Effector CD4-positive, alpha-beta T cell (primary cell): ENCODE results near the gene APOL6.

ENCODE experiments used
- DNase-seq: peaks from one replicate; pipeline ENCODE4 v3.0.0-alpha.2; 2020
- total RNA-seq: gene quantifications from one replicate; lab custom pipeline; 2026; lab: John Stamatoyannopoulos, UW

The APOL6 gene, protein sequence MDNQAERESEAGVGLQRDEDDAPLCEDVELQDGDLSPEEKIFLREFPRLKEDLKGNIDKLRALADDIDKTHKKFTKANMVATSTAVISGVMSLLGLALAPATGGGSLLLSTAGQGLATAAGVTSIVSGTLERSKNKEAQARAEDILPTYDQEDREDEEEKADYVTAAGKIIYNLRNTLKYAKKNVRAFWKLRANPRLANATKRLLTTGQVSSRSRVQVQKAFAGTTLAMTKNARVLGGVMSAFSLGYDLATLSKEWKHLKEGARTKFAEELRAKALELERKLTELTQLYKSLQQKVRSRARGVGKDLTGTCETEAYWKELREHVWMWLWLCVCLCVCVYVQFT
- 328 reads per million, percentile 96 among the genes with 10 or more reads in this experiment for total RNA-seq

DNA sequence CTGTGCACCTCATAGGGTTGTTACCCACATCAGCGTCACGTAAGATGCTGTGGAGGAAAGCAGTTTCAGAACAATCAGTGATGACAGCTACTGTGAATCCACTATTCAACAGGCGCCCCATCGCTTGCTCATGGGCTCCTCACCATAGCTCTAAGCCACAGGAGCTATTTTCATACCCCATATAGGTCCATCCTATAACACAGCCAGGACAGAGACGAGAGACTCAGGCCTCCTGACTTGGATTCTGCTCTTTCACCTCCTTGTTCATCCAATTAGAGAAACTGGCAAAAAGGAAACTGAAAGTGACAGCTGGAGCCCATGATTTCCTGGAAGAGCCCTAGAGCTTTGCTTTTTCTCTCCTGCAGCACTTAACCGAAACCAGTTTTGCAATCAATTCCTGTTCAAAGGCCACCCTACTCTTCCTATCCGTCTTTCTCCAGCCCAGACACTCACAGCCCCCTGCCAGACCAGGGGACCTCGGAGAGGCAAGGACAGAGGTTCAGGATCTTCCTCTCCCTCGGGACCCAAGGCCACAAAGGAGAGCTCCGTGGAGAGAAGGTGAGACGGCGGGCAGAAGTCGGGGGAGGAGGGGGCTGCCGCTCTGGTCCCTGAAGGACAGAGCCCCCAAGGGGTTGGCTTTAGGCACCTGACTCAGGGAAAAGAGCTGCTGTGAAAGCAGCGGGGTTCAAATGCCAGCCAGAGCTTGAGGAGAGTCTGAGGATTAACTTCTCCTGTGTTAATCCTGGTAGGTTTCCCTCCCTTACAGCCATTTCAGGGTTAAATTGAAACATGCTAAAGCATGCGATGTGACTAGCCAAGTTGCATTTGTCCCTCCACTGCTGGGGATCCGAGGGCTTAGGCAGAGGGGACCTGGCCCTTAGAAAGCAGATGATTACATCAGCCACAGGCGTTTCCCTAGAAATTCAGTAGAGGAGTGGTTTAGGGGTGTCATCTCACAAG lies at the start of gene APOL6:
APOL6 (plus strand) TSS at position 381 of the 960 bp plus-strand sequence. CDS start 7,980 bp downstream, outside the sequence.
- peak; percentile 52 for DNase-seq

DNA sequence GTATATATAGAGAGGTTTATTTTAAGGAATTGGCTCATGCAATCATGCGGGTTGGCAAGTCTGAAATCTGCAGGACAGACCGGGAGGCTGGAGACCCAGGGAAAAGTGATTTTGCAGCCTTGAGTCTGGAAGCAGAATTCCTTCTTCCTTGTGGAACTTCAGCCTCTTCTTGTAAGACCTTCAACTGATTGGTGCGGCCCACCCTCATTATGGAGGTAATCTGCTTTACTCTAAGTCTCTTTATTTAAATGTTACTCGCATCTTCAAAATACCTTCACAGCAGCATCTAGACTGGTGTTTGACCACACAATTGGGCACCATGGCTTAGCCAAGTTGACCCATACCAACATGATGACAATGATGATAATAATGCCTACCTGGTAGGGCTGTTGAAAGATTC lies 48.9 kb upstream of the APOL6 start:
- DNase-seq = no peak

DNA sequence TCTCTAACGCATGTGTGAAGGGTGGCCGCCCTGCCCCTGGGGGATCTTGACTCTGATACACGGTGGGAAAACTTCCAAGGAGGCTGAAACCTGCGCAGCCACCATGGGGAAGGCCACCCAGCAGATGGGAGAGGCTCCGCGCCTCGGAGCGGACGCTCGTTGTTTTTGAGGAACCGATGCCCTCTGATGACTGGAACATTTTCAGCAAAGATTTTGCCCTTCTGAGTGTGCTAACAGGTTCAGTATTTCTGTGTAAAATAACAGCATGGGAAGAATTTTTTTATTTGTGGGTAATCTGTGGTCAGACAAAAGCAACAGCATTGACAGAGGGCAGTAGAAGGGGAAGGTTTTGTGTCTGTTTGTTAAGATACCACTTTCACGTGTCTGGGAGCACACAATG lies 47.8 kb upstream of the APOL6 start:
- no peak for DNase-seq

DNA sequence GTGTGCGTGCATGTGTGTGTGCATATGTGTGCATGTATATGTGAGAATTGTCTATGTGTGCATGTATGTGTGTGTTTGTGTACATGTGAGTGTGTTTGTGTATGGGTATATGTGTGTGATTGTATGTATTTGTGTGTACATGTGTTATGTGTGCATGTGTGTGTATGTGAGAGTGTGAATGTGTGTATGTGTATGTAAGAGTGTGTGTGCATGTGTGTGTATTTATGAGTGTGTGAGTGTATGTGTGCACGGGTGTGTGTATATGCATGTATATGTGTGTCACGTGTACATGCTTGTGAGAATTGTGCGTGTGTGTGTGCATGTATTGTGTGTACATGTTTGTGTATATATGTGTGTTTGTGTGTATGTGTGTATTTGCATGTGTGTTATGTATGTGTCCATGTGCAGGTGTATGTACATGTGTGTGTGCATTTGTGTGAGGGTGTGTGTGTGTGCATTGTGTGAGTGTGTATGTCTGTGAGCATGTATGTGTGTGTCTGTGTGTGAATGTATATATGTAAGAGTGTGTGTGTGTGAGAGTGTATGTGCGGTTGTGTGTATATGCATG lies 47.1 kb upstream of the APOL6 start:
- no peak for DNase-seq

DNA sequence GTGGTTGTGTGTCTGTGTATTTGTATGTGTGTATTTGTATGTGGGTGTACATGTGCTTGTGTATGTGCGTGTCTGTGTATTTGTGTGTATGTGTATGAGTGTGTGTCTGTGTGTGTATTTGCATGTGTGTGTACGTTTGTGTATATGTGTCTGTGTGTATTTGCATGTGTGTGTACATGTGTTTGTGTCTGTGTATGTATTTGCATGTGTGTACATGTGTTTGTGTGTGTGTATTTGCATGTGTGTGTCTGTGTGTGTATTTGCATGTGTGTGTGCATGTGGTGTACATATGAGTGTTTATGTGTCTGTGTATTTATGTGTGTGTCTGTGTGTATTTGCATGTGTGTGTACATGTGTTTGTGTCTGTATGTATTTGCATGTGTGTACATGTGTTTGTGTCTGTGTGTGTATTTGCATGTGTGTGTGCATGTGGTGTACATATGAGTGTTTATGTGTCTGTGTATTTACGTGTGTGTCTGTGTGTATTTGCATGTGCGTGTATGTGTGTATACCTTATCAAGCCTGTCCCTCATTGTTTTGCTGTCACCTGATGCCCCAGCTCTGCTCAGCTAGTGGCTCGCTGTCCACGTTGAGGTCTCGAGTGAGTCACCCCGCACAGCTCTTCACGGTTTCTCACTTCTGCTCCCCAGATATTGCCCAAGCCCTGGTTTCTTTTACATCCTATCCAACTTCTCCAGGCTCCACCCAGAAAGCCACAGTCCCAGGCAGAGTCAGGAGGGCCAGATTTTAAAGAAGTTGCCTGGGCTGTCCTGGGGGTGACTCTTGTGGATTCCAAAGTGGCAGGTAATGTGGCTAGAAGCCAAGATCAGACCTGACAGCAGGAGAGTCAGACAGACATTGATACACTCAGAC lies 46.3 kb upstream of the APOL6 start:
- no peak for DNase-seq

DNA sequence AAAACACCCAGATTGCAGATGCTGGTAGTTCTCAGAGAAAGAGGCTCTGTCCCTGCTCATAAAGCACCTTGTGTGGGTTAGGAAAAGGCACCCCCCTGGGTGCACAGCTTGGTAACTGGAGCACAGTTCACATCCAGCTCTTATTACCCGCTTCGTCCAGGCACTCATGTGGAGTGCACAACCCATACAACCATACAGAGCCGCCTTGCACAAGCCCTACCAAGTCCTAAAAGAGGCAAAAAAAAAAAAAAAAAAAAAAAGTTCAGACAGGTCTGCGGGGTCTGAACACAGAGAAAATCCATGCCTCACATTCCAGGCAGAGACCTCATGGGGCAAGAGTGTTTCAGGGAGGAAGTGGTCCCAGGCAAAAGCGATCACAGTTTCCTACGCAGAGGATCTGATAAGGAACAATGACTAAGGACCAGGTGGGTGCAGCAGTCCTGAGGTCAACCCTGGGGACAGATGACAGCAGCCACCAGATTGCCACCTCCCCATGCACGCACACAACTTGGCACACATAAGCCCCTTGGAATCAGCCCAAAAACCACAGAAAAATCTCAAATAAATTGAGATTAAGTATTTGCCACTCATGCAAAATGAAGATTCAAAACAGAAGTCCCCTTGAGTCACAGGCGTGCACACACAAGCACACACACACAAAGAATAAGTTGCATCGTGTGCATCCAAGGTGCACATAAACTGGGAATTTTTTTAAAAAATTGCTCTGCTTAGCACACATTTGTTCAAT lies 43.5 kb upstream of the APOL6 start:
- DNase-seq = no peak

DNA sequence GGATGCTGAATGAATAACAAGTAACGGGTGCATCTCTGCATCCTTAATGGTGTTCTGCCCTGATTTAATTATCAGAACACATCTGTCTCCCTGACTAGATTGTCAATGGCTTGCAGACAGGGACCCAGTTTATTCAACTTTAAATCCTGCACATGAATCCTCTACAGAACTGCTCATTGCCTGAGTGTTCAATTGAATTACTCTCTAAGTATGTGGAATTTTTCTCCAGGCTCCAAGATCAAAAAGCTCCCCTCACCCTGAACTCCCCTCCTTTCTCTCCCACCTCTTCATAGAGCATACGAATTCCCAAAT lies 42.9 kb upstream of the APOL6 start:
- DNase-seq = no peak

DNA sequence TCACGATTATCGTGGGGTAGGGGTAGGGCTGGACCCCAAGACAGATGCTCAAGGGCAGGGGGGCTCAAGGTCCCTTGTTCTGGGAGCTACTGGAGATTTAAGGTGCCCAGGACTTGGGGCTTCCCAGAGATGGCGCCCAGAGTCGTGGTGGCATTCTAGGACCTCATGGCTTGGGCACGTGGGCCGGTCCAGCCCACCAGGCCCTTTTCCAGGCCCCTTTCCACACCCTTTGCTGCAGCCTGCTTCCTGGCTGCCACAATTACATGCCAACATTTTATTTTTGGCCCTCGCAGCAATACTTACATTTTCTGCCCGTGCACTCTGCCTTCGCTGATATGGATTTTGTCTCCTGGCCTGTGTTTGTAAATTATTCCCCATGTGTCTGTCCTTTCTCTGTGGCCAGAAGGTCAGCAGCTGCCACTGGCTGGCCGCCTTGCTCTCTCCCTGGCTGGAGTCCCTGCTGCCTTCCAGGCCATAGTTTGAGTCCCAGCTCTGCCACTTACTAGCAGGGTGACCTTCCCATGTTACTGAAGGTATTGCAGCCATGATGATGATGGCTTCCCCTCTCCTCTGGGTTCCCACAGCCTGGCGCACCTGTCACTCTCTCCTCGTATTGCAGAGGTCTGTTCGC lies 42.3 kb upstream of the APOL6 start:
- no peak for DNase-seq

DNA sequence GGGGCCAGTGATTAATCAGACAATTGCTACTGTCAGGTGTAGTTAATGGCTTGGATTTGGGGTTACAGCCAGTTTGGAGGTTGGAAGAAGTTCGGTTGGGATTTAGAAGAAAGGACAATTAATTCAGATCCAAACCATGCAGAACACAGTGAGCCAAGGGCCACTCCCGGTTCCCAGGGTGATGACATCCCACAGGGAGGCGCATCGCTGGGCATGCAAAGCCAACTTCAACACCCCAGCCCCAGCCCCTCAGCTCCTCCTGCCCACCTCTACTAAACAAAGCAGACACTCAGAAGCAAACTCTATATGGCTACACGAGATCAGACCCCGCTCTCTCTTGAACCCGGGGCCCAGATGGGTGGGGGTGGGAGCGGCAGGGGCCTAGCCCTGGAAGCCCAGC lies 41.3 kb upstream of the APOL6 start:
- no peak for DNase-seq

DNA sequence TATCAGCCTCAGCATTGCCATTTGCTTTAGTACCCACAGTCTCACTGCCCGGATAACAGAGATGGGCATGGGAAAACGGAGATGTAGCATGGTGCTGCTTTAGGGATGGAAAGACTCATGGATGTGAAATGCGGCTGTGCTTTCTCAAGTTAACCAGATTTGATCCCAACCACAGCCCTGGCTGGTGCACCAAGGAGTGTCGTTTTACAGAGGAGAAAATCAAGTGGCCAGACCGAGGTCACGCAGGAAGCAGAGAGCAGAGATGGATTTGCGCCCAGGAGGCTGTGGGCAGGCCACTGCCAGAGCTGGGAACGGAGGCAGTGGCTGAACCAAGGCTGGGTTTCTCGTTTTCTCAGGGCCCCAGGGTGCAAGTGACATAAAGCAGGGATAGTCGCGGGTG lies 40.2 kb upstream of the APOL6 start:
- DNase-seq = no peak

DNA sequence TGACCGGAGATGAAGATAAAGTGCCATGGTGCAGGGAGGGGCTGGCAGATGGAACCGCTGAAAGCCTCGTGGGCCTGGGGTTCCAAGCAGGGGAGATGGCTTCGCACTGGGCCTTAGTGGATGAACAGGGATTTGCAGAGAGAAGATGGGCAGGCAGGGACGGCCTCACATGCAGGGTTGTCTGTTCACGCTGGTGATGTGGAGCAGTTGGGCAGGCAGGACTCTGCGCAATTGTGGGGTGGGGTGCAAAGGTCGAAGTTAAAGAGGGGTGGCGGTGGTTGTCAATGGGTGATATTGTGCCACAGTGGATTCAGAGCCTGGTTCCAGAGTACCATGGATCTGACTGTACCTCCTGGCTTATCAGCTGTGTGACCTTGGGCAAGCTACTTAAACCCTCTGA lies 39.0 kb upstream of the APOL6 start:
- no peak for DNase-seq

DNA sequence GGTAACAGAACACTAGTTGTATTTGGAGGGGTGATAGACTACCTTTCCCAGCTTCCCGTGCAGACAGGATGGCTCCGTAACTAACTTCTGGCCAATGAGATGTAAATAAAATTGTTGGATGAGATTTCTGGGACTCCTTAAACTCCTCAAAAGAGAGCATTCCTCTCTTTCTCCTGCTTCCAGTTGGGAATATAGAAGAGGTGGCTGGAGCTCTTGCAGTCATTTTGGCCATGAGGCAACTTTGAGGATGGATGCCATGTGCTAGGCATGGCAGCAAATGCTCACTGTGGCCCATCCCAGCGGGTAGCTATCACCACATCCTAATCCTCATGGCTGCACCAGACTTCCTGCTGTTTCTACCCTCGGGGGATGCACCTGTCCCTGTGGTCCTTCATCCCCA lies 38.5 kb upstream of the APOL6 start:
- DNase-seq = no peak

DNA sequence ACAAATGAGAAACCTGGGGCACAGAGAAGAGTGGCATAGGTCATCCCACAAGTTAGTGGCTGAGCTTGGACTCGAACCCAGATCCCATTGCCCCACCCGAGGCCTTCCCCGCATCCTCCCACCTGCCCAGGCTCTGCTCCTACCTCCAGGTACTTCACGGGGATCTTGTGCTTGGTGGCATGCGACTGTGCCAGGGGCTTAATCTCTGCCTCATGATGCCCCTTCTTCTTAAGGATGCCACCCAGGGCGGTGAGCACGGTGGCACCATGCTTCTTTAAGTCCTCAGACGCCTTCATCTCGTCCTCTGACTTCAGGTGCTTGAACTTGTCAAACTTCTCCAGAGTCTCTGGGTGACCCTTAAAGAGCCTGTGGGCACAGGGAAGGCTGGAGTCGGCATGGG lies 37.5 kb upstream of the APOL6 start:
- DNase-seq = no peak

DNA sequence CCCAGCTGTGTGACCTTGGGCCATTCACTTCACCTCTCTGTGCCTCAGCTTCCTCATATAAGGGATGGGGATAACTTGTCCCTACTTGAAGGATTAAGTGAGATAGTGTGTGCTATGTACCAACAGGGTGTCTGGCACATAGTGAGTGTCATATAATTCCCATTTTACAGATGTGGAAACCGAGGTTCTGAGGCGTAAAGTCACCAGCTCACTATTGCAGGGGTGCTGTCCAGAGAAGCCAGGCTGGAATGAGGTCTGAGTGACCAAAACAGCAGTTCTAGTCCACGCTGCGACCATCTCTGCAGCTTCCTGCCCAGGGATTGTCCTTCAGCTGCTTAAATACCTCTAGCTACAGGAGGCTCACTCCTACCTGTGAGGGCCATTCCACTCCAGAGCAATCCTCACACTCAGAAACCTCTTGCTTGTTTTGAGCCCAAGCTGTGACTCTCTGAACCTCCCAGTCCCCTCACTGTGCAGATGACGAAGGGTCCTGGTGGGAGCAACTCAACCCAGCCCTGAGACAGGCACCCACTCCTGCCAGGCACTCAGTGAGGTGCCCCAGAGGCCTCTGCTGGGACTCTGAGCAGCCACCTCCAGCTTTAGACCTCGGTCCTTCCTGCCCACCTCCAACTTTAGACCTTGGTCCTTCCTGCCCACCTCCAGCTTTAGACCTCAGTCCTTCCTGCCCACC lies 36.9 kb upstream of the APOL6 start:
- no peak for DNase-seq

DNA sequence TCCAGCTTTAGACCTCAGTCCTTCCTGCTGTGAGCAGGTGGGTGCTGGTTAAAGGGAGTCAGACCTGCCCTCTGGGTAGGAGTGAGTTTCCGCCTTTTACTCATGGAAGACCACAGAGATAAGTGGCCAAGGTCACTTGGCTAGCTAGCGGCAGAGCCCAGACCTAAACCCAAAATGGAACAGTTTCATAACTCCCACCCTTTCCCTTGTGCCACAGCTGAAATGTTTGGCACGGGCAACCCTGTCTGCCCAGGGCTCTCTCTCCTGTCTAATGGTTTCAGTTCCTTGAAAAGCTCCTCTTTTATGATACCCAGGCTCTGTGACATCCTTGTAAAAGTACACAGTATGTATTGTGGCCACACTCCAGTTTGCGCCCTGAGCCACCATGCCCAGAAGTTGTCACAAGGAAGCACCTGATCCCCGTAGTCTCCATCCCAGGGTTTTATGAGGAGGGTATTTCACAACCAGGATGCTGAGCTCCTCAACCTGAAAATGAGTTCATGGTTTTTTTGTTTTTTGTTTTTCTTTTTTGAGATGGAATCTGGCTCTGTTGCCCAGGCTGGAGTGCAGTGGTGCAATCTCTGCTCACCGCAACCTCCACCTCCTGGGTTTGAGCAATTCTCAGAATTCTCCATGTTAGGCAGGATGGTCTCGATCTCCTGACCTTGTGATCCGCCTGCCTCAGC lies 36.2 kb upstream of the APOL6 start:
- no peak for DNase-seq

DNA sequence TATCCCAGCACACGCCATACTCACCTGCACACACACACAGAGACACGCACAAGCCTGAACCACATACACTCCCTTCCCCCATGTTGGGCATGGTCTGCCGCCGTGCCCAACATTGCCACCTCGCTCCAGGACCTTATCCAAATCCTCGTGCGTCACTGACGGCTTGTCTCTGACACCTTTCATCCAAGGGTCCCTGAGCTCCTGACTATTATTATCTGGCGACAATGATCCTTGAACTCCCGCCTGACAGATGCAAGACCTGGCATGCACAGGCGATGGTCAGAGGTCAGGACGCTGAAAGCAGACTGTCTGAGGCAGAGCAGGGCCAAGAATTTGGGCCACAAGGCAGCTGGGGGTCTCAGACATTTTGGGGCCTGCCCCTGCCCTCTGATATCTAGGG lies 35.3 kb upstream of the APOL6 start:
- no peak for DNase-seq

DNA sequence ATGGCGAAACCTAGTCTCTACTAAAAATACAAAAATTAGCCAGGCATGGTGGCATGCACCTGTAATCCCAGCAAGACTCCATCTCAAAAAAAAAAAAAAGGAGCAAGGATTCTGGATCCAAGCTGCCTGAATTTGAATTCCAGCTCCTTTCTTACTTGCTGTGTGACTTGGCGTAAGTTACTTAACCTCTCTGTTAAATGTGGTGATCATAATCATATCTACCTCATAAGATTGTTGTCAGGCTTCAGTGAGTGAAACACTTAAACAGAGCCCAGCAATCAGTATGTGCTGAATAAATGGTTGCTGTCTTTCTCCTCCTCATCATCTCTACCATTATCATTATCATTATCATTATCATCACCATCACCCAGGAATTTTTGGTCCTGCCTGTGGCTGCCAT lies 33.8 kb upstream of the APOL6 start:
- DNase-seq = no peak

DNA sequence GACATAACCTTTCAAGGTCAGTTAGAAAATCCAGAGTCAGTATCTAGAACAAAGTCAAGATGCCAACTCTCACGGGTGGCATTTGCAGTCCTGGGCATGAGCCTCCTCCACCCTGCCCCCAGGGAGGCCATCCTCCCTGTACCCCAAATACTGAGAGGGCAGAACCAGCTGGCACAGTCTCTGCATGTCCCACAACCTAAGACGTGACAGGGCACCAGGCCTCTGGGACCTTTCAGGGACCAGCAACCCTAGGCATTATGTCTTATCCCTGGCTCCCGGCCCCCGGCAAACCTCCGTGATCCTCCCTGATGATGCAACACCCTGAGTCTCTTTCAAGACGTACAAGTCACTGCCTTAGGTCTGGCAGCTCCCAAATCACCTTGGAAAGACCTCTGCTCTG lies 33.1 kb upstream of the APOL6 start:
- no peak for DNase-seq

DNA sequence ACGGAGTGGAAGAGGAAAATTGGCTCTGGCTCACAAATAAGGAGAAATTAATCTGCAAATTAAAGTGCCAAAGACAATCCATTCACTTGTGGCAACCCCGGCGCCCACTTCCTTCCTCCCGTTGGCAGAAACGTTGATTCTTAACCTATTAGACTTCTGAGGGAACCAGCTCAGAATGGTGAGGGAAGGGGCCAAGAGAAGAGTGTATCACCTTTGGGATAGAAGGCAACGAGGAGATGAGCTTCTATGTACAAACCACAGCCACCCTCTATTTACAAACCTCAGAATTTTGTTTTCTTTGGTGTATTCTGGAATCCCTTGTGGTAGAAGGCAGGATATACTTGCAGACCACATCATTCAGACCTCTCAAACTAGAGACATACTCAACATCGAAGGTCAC lies 32.2 kb upstream of the APOL6 start:
- no peak for DNase-seq

DNA sequence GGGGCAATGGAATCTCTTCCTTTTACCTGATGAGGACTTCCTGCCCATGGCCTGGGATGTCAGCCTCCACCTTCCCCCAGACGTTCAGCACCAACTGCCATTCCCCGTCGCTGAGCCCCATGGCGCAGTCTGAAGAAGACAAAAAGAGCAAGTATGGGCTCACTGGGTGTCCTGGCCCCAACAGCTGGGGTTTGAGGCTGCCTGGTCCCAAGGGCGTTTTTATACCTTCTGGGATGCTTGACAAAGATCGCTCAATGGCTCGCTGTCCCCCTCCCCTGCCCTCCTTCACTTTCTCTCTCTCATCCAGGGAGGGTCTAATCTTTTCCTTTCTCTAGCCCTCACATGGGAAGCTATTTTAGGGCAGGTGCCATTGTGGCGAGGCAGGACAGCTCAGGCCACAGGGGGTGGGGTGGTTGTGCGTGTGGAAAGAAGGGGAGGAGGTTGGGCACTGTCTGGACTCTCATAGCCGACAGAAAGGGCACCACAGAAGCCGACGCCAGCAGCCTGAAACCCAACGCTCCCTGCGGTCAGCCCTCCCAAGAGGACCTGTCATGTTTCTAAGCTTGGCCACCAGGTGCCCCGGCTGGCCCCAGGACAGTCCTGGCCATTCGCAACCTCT lies 31.0 kb upstream of the APOL6 start, which contains the start of gene MB:
MB (minus strand) TSS at position 193 of the 619 bp plus-strand sequence; CDS start at position 121, 72 bp downstream.
- DNase-seq = no peak
